ENCODE data around the gene SPRED2. TPM values are rescaled to one million over a fixed set of nuclear protein-coding genes. Genes with fewer than 3 reads are reported as not detected.

The SPRED2 gene
- total RNA-seq, 1 experiment from 2014 or later, result 33.3 TPM

- BruUV-seq (replicated peaks), result no TSS peak
- no peak for DNase-seq
- Mint-ChIP-seq H3K27ac (ENCODE audit: unreplicated experiment) (no peak overlapping the region), H3K36me3 (ENCODE audit: insufficient read depth, unreplicated experiment) (peaks cover 5% of the 10 kb centered on the region), H3K4me1 (ENCODE audit: low read depth, unreplicated experiment) (no peaks in the 10 kb centered on the region), H3K4me3 (ENCODE audit: low read depth, unreplicated experiment) (no peak overlapping the region), H3K9me3 (ENCODE audit: low read depth, unreplicated experiment) (no peaks in the 10 kb centered on the region), H3K27me3 (ENCODE audit: unreplicated experiment) (no peaks in the 10 kb centered on the region)
- CTCF ChIA-PET, result no interaction called here
- intact Hi-C loops (cut with micrococcal nuclease; ENCODE audit: unreplicated experiment), result no loop called here
- TF ChIP-seq, protein P1, sequence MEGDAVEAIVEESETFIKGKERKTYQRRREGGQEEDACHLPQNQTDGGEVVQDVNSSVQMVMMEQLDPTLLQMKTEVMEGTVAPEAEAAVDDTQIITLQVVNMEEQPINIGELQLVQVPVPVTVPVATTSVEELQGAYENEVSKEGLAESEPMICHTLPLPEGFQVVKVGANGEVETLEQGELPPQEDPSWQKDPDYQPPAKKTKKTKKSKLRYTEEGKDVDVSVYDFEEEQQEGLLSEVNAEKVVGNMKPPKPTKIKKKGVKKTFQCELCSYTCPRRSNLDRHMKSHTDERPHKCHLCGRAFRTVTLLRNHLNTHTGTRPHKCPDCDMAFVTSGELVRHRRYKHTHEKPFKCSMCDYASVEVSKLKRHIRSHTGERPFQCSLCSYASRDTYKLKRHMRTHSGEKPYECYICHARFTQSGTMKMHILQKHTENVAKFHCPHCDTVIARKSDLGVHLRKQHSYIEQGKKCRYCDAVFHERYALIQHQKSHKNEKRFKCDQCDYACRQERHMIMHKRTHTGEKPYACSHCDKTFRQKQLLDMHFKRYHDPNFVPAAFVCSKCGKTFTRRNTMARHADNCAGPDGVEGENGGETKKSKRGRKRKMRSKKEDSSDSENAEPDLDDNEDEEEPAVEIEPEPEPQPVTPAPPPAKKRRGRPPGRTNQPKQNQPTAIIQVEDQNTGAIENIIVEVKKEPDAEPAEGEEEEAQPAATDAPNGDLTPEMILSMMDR (IDR thresholded peaks at IDR 0.05; ENCODE audit: unreplicated experiment), result no peak
Measured at GRCh38 chr2:65291216-65292105, 140.9 kb downstream of the SPRED2 start.

DNA sequence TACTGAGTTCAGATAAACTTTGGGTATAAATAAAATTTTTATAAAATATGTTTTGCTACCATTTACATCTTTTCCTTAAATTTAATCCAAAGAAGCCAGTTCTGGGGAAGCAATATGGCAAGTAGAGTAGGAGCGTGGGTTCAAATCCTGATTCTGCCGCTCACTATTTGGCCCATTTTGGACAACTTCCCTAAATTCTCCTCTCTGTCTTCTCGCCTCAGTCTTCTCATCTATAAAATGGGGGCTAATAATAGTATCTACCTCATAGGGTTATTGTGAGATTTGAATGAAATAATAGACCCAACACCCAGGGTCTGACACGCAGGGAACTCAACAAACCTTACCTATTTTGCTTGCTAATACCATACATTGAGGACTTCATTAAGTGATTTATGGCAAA is 145.0 kb downstream of the SPRED2 start:
- no peaks in the 10 kb centered on the region for H3K4me1 Mint-ChIP-seq (ENCODE audit: low read depth, unreplicated experiment)
- no peak overlapping the region for H3K27ac Mint-ChIP-seq (ENCODE audit: unreplicated experiment)
- CTCF ChIA-PET, result no interaction called here
- no peaks in the 10 kb centered on the region for H3K9me3 Mint-ChIP-seq (ENCODE audit: low read depth, unreplicated experiment)
- H3K27me3 Mint-ChIP-seq (ENCODE audit: unreplicated experiment), result no peaks in the 10 kb centered on the region
- no TSS peak for BruUV-seq (replicated peaks)
- DNase-seq, result no peak
- H3K36me3 Mint-ChIP-seq (ENCODE audit: insufficient read depth, unreplicated experiment), result no peaks in the 10 kb centered on the region
- TF ChIP-seq, protein P1 (IDR thresholded peaks at IDR 0.05; ENCODE audit: unreplicated experiment), result no peak
- intact Hi-C loops (cut with micrococcal nuclease; ENCODE audit: unreplicated experiment), result no loop called here
- H3K4me3 Mint-ChIP-seq (ENCODE audit: low read depth, unreplicated experiment), result no peak overlapping the region

GRCh38 chr2:65282477-65283053 is 149.8 kb downstream of the SPRED2 start:
- H3K9me3 Mint-ChIP-seq (ENCODE audit: low read depth, unreplicated experiment), result no peaks in the 10 kb centered on the region
- intact Hi-C loops (cut with micrococcal nuclease; ENCODE audit: unreplicated experiment), result no loop called here
- no peaks in the 10 kb centered on the region for H3K4me1 Mint-ChIP-seq (ENCODE audit: low read depth, unreplicated experiment)
- no peaks in the 10 kb centered on the region for H3K27me3 Mint-ChIP-seq (ENCODE audit: unreplicated experiment)
- H3K4me3 Mint-ChIP-seq (ENCODE audit: low read depth, unreplicated experiment), result no peak overlapping the region
- no peak overlapping the region for H3K27ac Mint-ChIP-seq (ENCODE audit: unreplicated experiment)
- BruUV-seq (replicated peaks), result no TSS peak
- TF ChIP-seq, protein P1 (IDR thresholded peaks at IDR 0.05; ENCODE audit: unreplicated experiment), result no peak
- CTCF ChIA-PET, result no interaction called here
- no peak for DNase-seq
- peaks cover 1% of the 10 kb centered on the region for H3K36me3 Mint-ChIP-seq (ENCODE audit: insufficient read depth, unreplicated experiment)

DNA sequence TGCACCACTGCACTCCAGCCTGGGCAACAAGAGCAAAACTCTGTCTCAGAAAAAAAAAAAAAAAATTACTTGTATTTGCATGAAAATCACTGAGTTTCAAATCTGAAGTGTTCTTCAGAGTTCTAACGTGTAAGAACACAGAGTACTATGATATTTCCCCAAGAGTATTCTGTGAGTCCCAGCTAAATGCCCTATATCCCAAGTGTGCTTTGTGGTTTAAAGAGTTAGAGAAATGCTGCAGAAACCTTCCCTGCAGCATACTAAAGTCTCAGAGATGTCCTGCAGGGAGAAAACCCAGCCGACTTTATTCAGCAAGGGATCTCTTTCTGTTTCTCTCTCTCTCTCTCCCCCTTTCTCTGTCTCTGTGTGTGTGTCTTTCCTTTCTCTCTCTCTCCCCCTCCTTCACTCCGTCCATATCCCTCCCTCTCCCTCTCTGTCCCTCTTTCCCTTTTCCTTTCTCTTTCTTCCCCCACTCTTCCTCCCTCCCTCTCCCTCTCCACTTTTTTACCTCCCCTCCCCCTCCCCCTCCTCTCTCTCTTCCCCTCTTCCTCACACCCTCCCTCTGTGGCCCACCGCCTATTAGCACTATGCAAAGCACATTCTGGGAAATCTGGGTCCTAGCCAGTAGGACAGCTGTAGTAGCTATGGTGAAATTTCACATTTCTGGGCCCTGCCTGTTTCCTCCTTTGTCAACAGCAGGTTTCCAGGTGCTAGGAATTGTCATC is 150.6 kb downstream of the SPRED2 start:
- TF ChIP-seq, protein P1 (IDR thresholded peaks at IDR 0.05; ENCODE audit: unreplicated experiment), result no peak
- no peaks in the 10 kb centered on the region for H3K27me3 Mint-ChIP-seq (ENCODE audit: unreplicated experiment)
- no peak for DNase-seq
- intact Hi-C loops (cut with micrococcal nuclease; ENCODE audit: unreplicated experiment), result no loop called here
- H3K9me3 Mint-ChIP-seq (ENCODE audit: low read depth, unreplicated experiment), result no peaks in the 10 kb centered on the region
- CTCF ChIA-PET, result no interaction called here
- H3K36me3 Mint-ChIP-seq (ENCODE audit: insufficient read depth, unreplicated experiment), result peaks cover 5% of the 10 kb centered on the region
- H3K4me1 Mint-ChIP-seq (ENCODE audit: low read depth, unreplicated experiment), result no peaks in the 10 kb centered on the region
- H3K4me3 Mint-ChIP-seq (ENCODE audit: low read depth, unreplicated experiment), result no peak overlapping the region
- no TSS peak for BruUV-seq (replicated peaks)
- H3K27ac Mint-ChIP-seq (ENCODE audit: unreplicated experiment), result no peak overlapping the region
